Aortic smooth muscle cell (primary cell): ENCODE measurements around the gene PHF24. TPM values are rescaled to one million over a fixed set of nuclear protein-coding genes. Genes with fewer than 3 reads are reported as not detected.

Experiments used
- total RNA-seq: library from RNA; depleted of rRNA; stranded (reverse); fragments of >200 nt; gene quantifications from 2 replicates; pipeline ENCODE4 v1.2.3, GENCODE V29; 2014

The PHF24 gene
- 0.06 and 0.13 TPM in 2 replicates for total RNA-seq

GRCh38 chr9:34957492-34958410 lies at the start of gene PHF24:
Gene PHF24 (plus strand): TSS chr9:34958285. CDS start chr9:34971299, 13,014 bp downstream.

DNA sequence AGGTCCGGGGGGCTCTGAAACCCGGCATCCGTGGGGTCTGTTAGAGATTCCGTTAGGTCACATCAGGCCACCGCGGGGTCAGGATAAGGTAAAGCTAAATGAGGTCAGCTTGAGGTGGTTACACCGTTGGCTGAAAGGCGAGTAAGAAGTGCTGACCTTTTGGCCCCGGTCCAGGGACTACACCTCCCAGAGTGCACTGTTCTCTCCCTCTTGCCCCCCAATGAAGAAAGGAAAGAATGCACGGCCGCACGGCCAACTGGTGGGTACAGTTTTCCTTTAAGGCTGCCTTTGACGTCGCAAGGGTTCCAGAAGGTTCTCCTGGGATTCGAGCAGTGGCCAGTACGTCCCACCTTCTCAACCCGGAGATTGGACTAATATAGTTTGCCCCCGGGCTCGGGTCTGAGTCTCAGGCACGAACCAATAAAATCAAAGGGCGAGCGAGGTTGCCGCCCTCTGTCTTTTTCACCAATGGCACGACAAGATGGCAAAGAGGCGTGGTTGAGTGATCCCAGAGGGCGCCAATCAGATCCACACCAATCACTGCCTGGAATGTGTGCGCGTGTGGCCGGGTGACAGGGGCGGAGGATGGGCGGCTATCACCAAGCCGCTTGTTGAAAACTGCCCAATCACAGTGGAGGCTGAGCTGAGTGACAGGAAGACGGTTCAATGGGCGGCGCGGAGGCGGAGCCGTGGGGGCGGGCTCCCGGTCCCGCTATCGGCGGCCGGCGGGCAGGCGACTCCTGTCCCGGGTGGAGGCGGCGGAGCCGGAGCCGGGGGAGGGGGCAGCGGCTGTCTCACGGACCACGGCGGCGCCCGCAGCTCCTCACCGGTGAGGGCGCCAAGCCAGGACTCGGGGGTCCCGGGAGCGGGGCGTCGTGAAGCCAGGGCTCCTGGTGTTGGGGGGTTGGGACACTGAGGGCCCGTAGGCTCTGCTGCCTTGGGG lies 31.2 kb downstream of the PHF24 start, which contains the start of gene DNAJB5:
Gene DNAJB5 (plus strand): TSS at position 743 of the 943 bp plus-strand sequence. CDS start 886 bp downstream, outside the sequence.

Other genes with a start within 250 kb of the PHF24 start
- not detected in 2 replicates for gene CCL21, start 248.1 kb upstream of the PHF24 start, total RNA-seq
- gene DNAJB5, start 31.5 kb downstream of the PHF24 start, total RNA-seq = 11.2 and 11.6 TPM in 2 replicates
- 411 and 466 TPM in 2 replicates for gene VCP, start 114.3 kb downstream of the PHF24 start, total RNA-seq
- 14.1 and 19.2 TPM in 2 replicates for gene FANCG, start 121.7 kb downstream of the PHF24 start, total RNA-seq
- gene PIGO, start 138.3 kb downstream of the PHF24 start, total RNA-seq = 11.8 and 12.2 TPM in 2 replicates
- 102 and 127 TPM in 2 replicates for gene STOML2, start 144.8 kb downstream of the PHF24 start, total RNA-seq
- 28.6 and 34.7 TPM in 2 replicates for gene ATOSB, start 157.6 kb downstream of the PHF24 start, total RNA-seq
- gene UNC13B, start 203.7 kb downstream of the PHF24 start, total RNA-seq = 34.3 and 35.1 TPM in 2 replicates